Measurements from ENCODE around the gene UCK2. TPM values are rescaled to one million over a fixed set of nuclear protein-coding genes. Genes with fewer than 3 reads are reported as not detected.

Gene UCK2
- total RNA-seq, 1 experiment from 2014 or later, result 88.4 TPM

DNA sequence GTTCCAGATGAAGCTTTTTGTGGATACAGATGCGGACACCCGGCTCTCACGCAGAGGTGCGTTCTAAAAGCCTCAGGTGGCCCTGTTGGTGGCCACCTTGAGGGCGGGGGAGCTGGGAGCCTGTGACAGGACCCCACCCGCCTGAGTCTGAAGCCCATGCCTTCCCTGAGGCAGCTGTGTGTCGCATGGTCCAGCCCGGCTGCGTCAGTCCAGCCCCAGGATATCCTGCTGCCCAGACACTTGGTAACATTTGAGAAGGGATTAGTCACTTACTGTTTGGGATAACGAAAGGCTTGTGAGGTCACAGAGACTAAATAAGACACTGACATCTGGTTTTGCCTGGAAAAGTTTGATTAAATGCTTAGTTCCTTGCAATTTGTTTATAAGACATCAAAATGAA is 68.9 kb downstream of the UCK2 start:
- peaks cover 0 to 8% of the 10 kb centered on the region in 2 experiments; a peak in 1 of 4 replicates for H3K4me1 ChIP-seq (ENCODE audit: control insufficient read depth in 1 of 2, insufficient read depth in 2 of 2, low read length in 2 of 2)
- H3K27me3 ChIP-seq (ENCODE audit: insufficient read depth, low read length), result no peaks in the 10 kb centered on the region
- no peak overlapping the region for H3K4me3 ChIP-seq (replicated peaks in 1 of 2; ENCODE audit: low read depth in 1 of 2, low read length in 2 of 2)
- H4K20me1 ChIP-seq (ENCODE audit: insufficient read depth), result no peaks in the 10 kb centered on the region
- POLR2A ChIA-PET, result no interaction called here
- no peak overlapping the region for H3K27ac ChIP-seq (ENCODE audit: low read depth, low read length)
- peaks cover 87% of the 10 kb centered on the region for H3K79me2 ChIP-seq (ENCODE audit: insufficient read depth, low read length)
- DNase-seq (ENCODE audit: low read depth, low spot score), result no peak
- no peaks in the 10 kb centered on the region for H3K9me3 ChIP-seq (ENCODE audit: control insufficient read depth in 1 of 2, insufficient read depth in 1 of 2, low read depth in 1 of 2, low read length in 2 of 2)
- RAD21 ChIA-PET (ENCODE audit: low non-redundant PET in 1 of 2, low total read pairs in 2 of 2, uncharacterized antibody in 2 of 2, unreplicated experiment in 2 of 2), result no interaction called here
- no TSS peak for BruUV-seq (replicated peaks)
- TF ChIP-seq RAD21 (IDR thresholded peaks at IDR 0.05; ENCODE audit: low read depth), result no peak
- TF ChIP-seq TCF7L2 (IDR thresholded peaks at IDR 0.05; ENCODE audit: borderline replicate concordance, extremely low read depth, insufficient read depth, insufficient read length), result no peak
- TF ChIP-seq SRF (IDR thresholded peaks at IDR 0.05; ENCODE audit: low read depth), result no peak
- no peak for TF ChIP-seq POLR2AphosphoS5 (IDR thresholded peaks at IDR 0.05; ENCODE audit: low read depth, low read length)
- TF ChIP-seq CEBPB (IDR thresholded peaks at IDR 0.05; ENCODE audit: low read depth), result no peak
- TF ChIP-seq SIN3A (IDR thresholded peaks at IDR 0.05; ENCODE audit: low read depth), result no peak
- TF ChIP-seq, protein P1, sequence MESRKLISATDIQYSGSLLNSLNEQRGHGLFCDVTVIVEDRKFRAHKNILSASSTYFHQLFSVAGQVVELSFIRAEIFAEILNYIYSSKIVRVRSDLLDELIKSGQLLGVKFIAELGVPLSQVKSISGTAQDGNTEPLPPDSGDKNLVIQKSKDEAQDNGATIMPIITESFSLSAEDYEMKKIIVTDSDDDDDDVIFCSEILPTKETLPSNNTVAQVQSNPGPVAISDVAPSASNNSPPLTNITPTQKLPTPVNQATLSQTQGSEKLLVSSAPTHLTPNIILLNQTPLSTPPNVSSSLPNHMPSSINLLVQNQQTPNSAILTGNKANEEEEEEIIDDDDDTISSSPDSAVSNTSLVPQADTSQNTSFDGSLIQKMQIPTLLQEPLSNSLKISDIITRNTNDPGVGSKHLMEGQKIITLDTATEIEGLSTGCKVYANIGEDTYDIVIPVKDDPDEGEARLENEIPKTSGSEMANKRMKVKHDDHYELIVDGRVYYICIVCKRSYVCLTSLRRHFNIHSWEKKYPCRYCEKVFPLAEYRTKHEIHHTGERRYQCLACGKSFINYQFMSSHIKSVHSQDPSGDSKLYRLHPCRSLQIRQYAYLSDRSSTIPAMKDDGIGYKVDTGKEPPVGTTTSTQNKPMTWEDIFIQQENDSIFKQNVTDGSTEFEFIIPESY (IDR thresholded peaks at IDR 0.05; ENCODE audit: extremely low read depth, insufficient replicate concordance, low read length), result no peak
- TF ChIP-seq ELF1 (IDR thresholded peaks at IDR 0.05; ENCODE audit: borderline replicate concordance, low read depth), result no peak
- TF ChIP-seq, protein P2, sequence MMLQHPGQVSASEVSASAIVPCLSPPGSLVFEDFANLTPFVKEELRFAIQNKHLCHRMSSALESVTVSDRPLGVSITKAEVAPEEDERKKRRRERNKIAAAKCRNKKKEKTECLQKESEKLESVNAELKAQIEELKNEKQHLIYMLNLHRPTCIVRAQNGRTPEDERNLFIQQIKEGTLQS (IDR thresholded peaks at IDR 0.05), result no peak
- no peak for TF ChIP-seq POLR2A (IDR thresholded peaks at IDR 0.05; ENCODE audit: borderline replicate concordance, extremely low read depth, insufficient read depth, insufficient read length)
- peaks cover 11 to 38% of the 10 kb centered on the region in 2 experiments; a peak in 3 of 4 replicates for H3K36me3 ChIP-seq (ENCODE audit: control insufficient read depth in 1 of 2, insufficient read depth in 2 of 2, low read length in 2 of 2)
- H3K4me2 ChIP-seq (ENCODE audit: low read length), result no peak overlapping the region
- no peak overlapping the region for H3K9ac ChIP-seq (ENCODE audit: low read length)
- no peak for ATAC-seq
- CTCF ChIA-PET, result no interaction called here
- H3K9me2 ChIP-seq (ENCODE audit: insufficient read depth), result no peaks in the 10 kb centered on the region
- H2AFZ ChIP-seq (ENCODE audit: low read depth, low read length, poor library complexity, severe bottlenecking), result no peak overlapping the region
- intact Hi-C loops (cut with micrococcal nuclease), result no loop called here

All from HCT116 (cell line).